Cardiac muscle cell (in vitro differentiated cells and primary cell): ENCODE data around the gene GALNT2. TPM values are rescaled to one million over a fixed set of nuclear protein-coding genes. Genes with fewer than 3 reads are reported as not detected.

Experiments used
- DNase-seq, 2 donors: peaks; one replicate each; pipeline versions ENCODE4 v3.0.0 to v3.0.0-alpha.2; 2010 to 2017; ENCODE audit warnings: low read depth in 1 of 2, low spot score in 1 of 2
- H3K27ac ChIP-seq: fragments of 200-600 bp; sonication (generic); 2 replicates; pipeline ENCODE4 v1.5.1; 2016
- H3K27me3 ChIP-seq: fragments of 200-600 bp; sonication (generic); 2 replicates; pipeline ENCODE4 v1.6.0; 2016; ENCODE audit warnings: control low read depth
- H3K36me3 ChIP-seq: fragments of 200-600 bp; sonication (generic); 2 replicates; pipeline ENCODE4 v1.5.1; 2016; ENCODE audit warnings: control low read depth
- H3K4me1 ChIP-seq: fragments of 200-600 bp; sonication (generic); 2 replicates; pipeline ENCODE4 v1.8.1; 2017; ENCODE audit warnings: low read depth, mild to moderate bottlenecking, mixed run types
- H3K4me3 ChIP-seq: fragments of 200-600 bp; sonication (generic); 2 replicates; pipeline ENCODE4 v1.5.1; 2016; ENCODE audit warnings: mild to moderate bottlenecking
- H3K9me3 ChIP-seq: fragments of 200-600 bp; sonication (generic); 2 replicates; pipeline ENCODE4 v1.5.1; 2017; ENCODE audit warnings: low read depth, mild to moderate bottlenecking, control low read depth
- CTCF ChIP-seq: IDR thresholded peaks from 2 replicates; pipeline ENCODE4 v1.5.1; 2012; ENCODE audit warnings: low read depth, mild to moderate bottlenecking, low read length
- polyA plus RNA-seq: library from polyadenylated mRNA; unstranded; fragments of >200 nt; fragmentation: Nextera tagmentation; extraction: Ambion mirVana; gene quantifications from 2 replicates; pipeline ENCODE4 v1.2.1, GENCODE V29; 2016
- total RNA-seq: library from RNA; depleted of rRNA; stranded (reverse); fragments of >200 nt; gene quantifications from 2 replicates; pipeline ENCODE4 v1.2.3, GENCODE V29; 2016

GALNT2 gene
- total and polyA plus RNA-seq, 2 experiments from 2014 or later: 71.4 to 92.1 TPM

- Histone ChIP-seq H3K36me3 (no peaks in the 10 kb centered on the region), H3K9me3 (no peaks in the 10 kb centered on the region), H3K27ac (no peak overlapping the region), H3K4me1 (no peaks in the 10 kb centered on the region), H3K4me3 (no peak overlapping the region), H3K27me3 (peaks cover 11% of the 10 kb centered on the region)
- no peak for TF ChIP-seq CTCF
- DNase-seq: no peak
Observed at GRCh38 chr1:230286890-230287269, 219.8 kb downstream of the GALNT2 start.

- H3K36me3 ChIP-seq: no peaks in the 10 kb centered on the region
- TF ChIP-seq CTCF: no peak
- no peak overlapping the region for H3K27ac ChIP-seq
- no peaks in the 10 kb centered on the region for H3K9me3 ChIP-seq
- H3K27me3 ChIP-seq: peaks cover 20% of the 10 kb centered on the region
- H3K4me1 ChIP-seq: no peaks in the 10 kb centered on the region
- H3K4me3 ChIP-seq: no peak overlapping the region
- DNase-seq: no peak
Observed at GRCh38 chr1:230287674-230288315, 220.8 kb downstream of the GALNT2 start.

GRCh38 chr1:230288641-230289349 lies 221.8 kb downstream of the GALNT2 start:
- H3K4me1 ChIP-seq: no peaks in the 10 kb centered on the region
- H3K36me3 ChIP-seq: no peaks in the 10 kb centered on the region
- no peak for TF ChIP-seq CTCF
- peaks cover 30% of the 10 kb centered on the region for H3K27me3 ChIP-seq
- no peak overlapping the region for H3K4me3 ChIP-seq
- no peak overlapping the region for H3K27ac ChIP-seq
- no peaks in the 10 kb centered on the region for H3K9me3 ChIP-seq
- DNase-seq: peak in 1 of 2 donors; percentile 33

GRCh38 chr1:230289350-230289644 lies 222.3 kb downstream of the GALNT2 start:
- no peak overlapping the region for H3K27ac ChIP-seq

More at GRCh38 chr1:230289350-230289644, 222.3 kb downstream of the GALNT2 start:
- Histone ChIP-seq H3K36me3 (no peaks in the 10 kb centered on the region), H3K9me3 (no peaks in the 10 kb centered on the region), H3K4me3 (no peak overlapping the region), H3K4me1 (no peaks in the 10 kb centered on the region), H3K27me3 (peaks cover 35% of the 10 kb centered on the region)
- TF ChIP-seq CTCF: no peak
- no peak for DNase-seq
